Esophagus (tissue), 2 donors: ENCODE data around the gene LCNL1. TPM values are rescaled to one million over a fixed set of nuclear protein-coding genes. Genes with fewer than 3 reads are reported as not detected.

ENCODE experiments used
- H3K27ac ChIP-seq, 2 donors: one replicate each; pipeline ENCODE4 v1.5.1; 2013; ENCODE audit warnings: low read depth in 2 of 2, mild to moderate bottlenecking in 2 of 2, inconsistent platforms in 1 of 2, low read length in 1 of 2, moderate library complexity in 1 of 2
- H3K27me3 ChIP-seq, 2 donors: one replicate each; pipeline ENCODE4 v1.6.1; 2013; ENCODE audit warnings: low read length in 2 of 2, control low read depth in 1 of 2, mild to moderate bottlenecking in 1 of 2; ENCODE audit not compliant: insufficient read depth in 2 of 2, control insufficient read depth in 1 of 2
- H3K36me3 ChIP-seq, 2 donors: one replicate each; pipeline ENCODE4 v1.6.1; 2013; ENCODE audit warnings: low read length in 1 of 2; ENCODE audit not compliant: control insufficient read depth in 2 of 2, insufficient read depth in 2 of 2
- H3K4me1 ChIP-seq, 2 donors: one replicate each; pipeline ENCODE4 v1.6.1; 2013; ENCODE audit warnings: low read length in 1 of 2; ENCODE audit not compliant: control insufficient read depth in 2 of 2, insufficient read depth in 2 of 2
- H3K4me3 ChIP-seq, 2 donors: one replicate each; pipeline ENCODE4 v1.5.1; 2013; ENCODE audit warnings: low read length in 2 of 2, mild to moderate bottlenecking in 2 of 2, low read depth in 1 of 2, moderate library complexity in 1 of 2
- H3K9me3 ChIP-seq, 2 donors: one replicate each; pipeline ENCODE4 v1.6.1; 2013; ENCODE audit warnings: mild to moderate bottlenecking in 2 of 2, low read depth in 1 of 2, low read length in 1 of 2, moderate library complexity in 1 of 2; ENCODE audit not compliant: control insufficient read depth in 2 of 2, insufficient read depth in 1 of 2
- WGBS, 2 donors: extraction: QIAGEN DNeasy Blood & Tissue Kit; methylation state at CpG; one replicate each; pipeline ENCODE4 v1.1.7; 2013; 5-methylcytosine and 5-hydroxymethylcytosine counted together
- polyA plus RNA-seq, 2 donors: library from polyadenylated mRNA; stranded (reverse); fragments of 200-250 nt; gene quantifications; one replicate each; pipeline ENCODE4 v1.2.3, GENCODE V29; 2013
- donor health status: healthy with polysubstance abuse.
- donor health status: Bipolar disorder and iron deficiency.

The LCNL1 gene
- polyA plus RNA-seq, 2 donors: 0.20 to 0.55 TPM

GRCh38 chr9:136952876-136953770 lies 29.7 kb upstream of the LCNL1 start:
- Histone ChIP-seq H3K36me3 (no peaks in the 10 kb centered on the region), H3K4me3 (no peak overlapping the region), H3K27me3 (no peaks in the 10 kb centered on the region), H3K4me1 (peaks cover 3 to 5% of the 10 kb centered on the region in 2 donors), H3K27ac (no peak overlapping the region), H3K9me3 (no peaks in the 10 kb centered on the region)
- 88 to 91% methylated on average over 44 of the region's 44 CpGs for WGBS, 2 donors

GRCh38 chr9:136953771-136954269 lies 29.0 kb upstream of the LCNL1 start:
- no peaks in the 10 kb centered on the region for H3K9me3 ChIP-seq
- H3K27me3 ChIP-seq: no peaks in the 10 kb centered on the region
- 79 to 84% methylated on average over 18 to 19 of the region's 19 CpGs for WGBS, 2 donors
- H3K27ac ChIP-seq: no peak overlapping the region
- no peaks in the 10 kb centered on the region for H3K36me3 ChIP-seq
- H3K4me1 ChIP-seq: peaks cover 3 to 5% of the 10 kb centered on the region in 2 donors
- no peak overlapping the region for H3K4me3 ChIP-seq

- Histone ChIP-seq H3K27me3 (no peaks in the 10 kb centered on the region), H3K27ac (no peak overlapping the region), H3K4me3 (no peak overlapping the region), H3K9me3 (no peaks in the 10 kb centered on the region), H3K4me1 (peaks cover 0 to 5% of the 10 kb centered on the region in 2 donors), H3K36me3 (no peaks in the 10 kb centered on the region)
- 81 to 87% methylated on average over 25 of the region's 25 CpGs for WGBS, 2 donors
These were observed 28.3 kb upstream of the LCNL1 start for GRCh38 chr9:136954270-136955083.

- Histone ChIP-seq H3K36me3 (no peaks in the 10 kb centered on the region), H3K4me3 (no peak overlapping the region), H3K27ac (no peak overlapping the region), H3K4me1 (peaks cover 0 to 1% of the 10 kb centered on the region in 2 donors), H3K27me3 (no peaks in the 10 kb centered on the region), H3K9me3 (no peaks in the 10 kb centered on the region)
- WGBS, 2 donors: 86 to 88% methylated on average over 14 of the region's 14 CpGs
These were observed 27.4 kb upstream of the LCNL1 start for GRCh38 chr9:136955202-136955942.

- no peaks in the 10 kb centered on the region for H3K9me3 ChIP-seq
- H3K27ac ChIP-seq: no peak overlapping the region
- no peaks in the 10 kb centered on the region for H3K36me3 ChIP-seq
- 89 to 91% methylated on average over 8 to 9 of the region's 9 CpGs for WGBS, 2 donors
- peaks cover under 1% of the 10 kb centered on the region in 2 donors for H3K4me1 ChIP-seq
- H3K4me3 ChIP-seq: no peak overlapping the region
- no peaks in the 10 kb centered on the region for H3K27me3 ChIP-seq
These were observed 26.9 kb upstream of the LCNL1 start for GRCh38 chr9:136955943-136956335.

- Histone ChIP-seq H3K36me3 (no peaks in the 10 kb centered on the region), H3K9me3 (no peaks in the 10 kb centered on the region), H3K27ac (no peak overlapping the region), H3K4me3 (no peak overlapping the region), H3K27me3 (no peaks in the 10 kb centered on the region), H3K4me1 (peaks cover 4 to 7% of the 10 kb centered on the region in 2 donors)
- 97 to 99% methylated on average over 4 of the region's 4 CpGs for WGBS, 2 donors
These were observed 26.2 kb upstream of the LCNL1 start for GRCh38 chr9:136956604-136957003.

GRCh38 chr9:136957461-136957860 lies 25.3 kb upstream of the LCNL1 start:
- WGBS, 2 donors: 93 to 97% methylated on average over 1 of the region's 1 CpG
- Histone ChIP-seq H3K36me3 (no peaks in the 10 kb centered on the region), H3K27me3 (no peaks in the 10 kb centered on the region), H3K9me3 (no peaks in the 10 kb centered on the region), H3K4me1 (peaks cover 6 to 9% of the 10 kb centered on the region in 2 donors), H3K4me3 (no peak overlapping the region), H3K27ac (no peak overlapping the region)

- Histone ChIP-seq H3K27me3 (no peaks in the 10 kb centered on the region), H3K9me3 (no peaks in the 10 kb centered on the region), H3K4me3 (no peak overlapping the region), H3K4me1 (peaks cover 6 to 9% of the 10 kb centered on the region in 2 donors), H3K27ac (no peak overlapping the region), H3K36me3 (no peaks in the 10 kb centered on the region)
- 92 to 93% methylated on average over 6 of the region's 6 CpGs for WGBS, 2 donors
These were observed 24.9 kb upstream of the LCNL1 start for GRCh38 chr9:136957901-136958300.

- H3K36me3 ChIP-seq: no peaks in the 10 kb centered on the region
These were observed 24.3 kb upstream of the LCNL1 start for GRCh38 chr9:136958473-136958872.

More at GRCh38 chr9:136958473-136958872, 24.3 kb upstream of the LCNL1 start:
- Histone ChIP-seq H3K9me3 (no peaks in the 10 kb centered on the region), H3K27ac (no peak overlapping the region), H3K4me3 (no peak overlapping the region), H3K27me3 (no peaks in the 10 kb centered on the region), H3K4me1 (peaks cover 6 to 9% of the 10 kb centered on the region in 2 donors)
- 85 to 95% methylated on average over 7 of the region's 7 CpGs for WGBS, 2 donors
